HEK293 (cell line): ENCODE measurements around the gene CAMK2G.

ENCODE experiments used
- CTCF ChIA-PET: fragments of 350-600 bp; formaldehyde crosslinking; extraction: SDS; loops from one replicate; lab custom pipeline; 2021; ENCODE audit warnings: antibody characterized with exemption; lab: Yijun Ruan, JAX
- POLR2A ChIA-PET: fragments of 300-600 bp; formaldehyde crosslinking; extraction: SDS; loops from one replicate; lab custom pipeline; 2020; ENCODE audit warnings: antibody characterized with exemption, inconsistent platforms; lab: Yijun Ruan, JAX
- H3K27ac ChIP-seq: fragments of 200-500 bp; sonication (Bioruptor generic); 2 replicates; pipeline ENCODE4 v1.5.1; 2014; ENCODE audit warnings: low read depth, low read length, control low read depth, inconsistent platforms; ENCODE audit errors: extremely low read depth
- H3K36me3 ChIP-seq, 2 experiments: fragments of 200-500 bp in 1 of 2; sonication (Bioruptor generic) in 1 of 2; 1 replicate in 1 of 2; 2 replicates in 1 of 2; pipeline ENCODE4 v1.5.1; 2014 to 2017; ENCODE audit warnings: inconsistent platforms in 2 of 2, low read length in 2 of 2; ENCODE audit not compliant: control insufficient read depth in 2 of 2, insufficient read depth in 1 of 2
- H3K4me1 ChIP-seq: fragments of 200-500 bp; sonication (Bioruptor generic); 2 replicates; pipeline ENCODE4 v1.5.1; 2014; ENCODE audit warnings: mild to moderate bottlenecking, low read length, inconsistent platforms; ENCODE audit not compliant: control insufficient read depth, insufficient read depth
- H3K4me3 ChIP-seq: 2 replicates; pipeline ENCODE4 v1.5.1; 2011; ENCODE audit warnings: low read depth, mild to moderate bottlenecking, control low read depth, low read length, moderate library complexity
- H3K9me3 ChIP-seq: fragments of 200-500 bp; sonication (Bioruptor generic); 2 replicates; pipeline ENCODE4 v1.5.1; 2014; ENCODE audit warnings: low read depth, low read length, inconsistent platforms; ENCODE audit not compliant: control insufficient read depth, insufficient read depth
- HOXD13 ChIP-seq: sonication (generic); formaldehyde crosslinking; IDR thresholded peaks from 2 replicates; pipeline ENCODE4 v1.8.0; 2022; ENCODE audit warnings: missing genetic modification reagents, borderline replicate concordance
- KLF9 ChIP-seq: fragments of 450-650 bp; formaldehyde crosslinking; IDR thresholded peaks from 2 replicates; pipeline ENCODE4 v1.5.1; 2016; ENCODE audit warnings: missing biosample characterization, missing genetic modification characterization, low read depth
- MEIS1 ChIP-seq: sonication (generic); formaldehyde crosslinking; IDR thresholded peaks from 2 replicates; pipeline ENCODE4 v1.8.1; 2022; ENCODE audit warnings: missing genetic modification reagents, mild to moderate bottlenecking, borderline replicate concordance
- PRDM2 ChIP-seq: fragments of 450-650 bp; formaldehyde crosslinking; IDR thresholded peaks from 2 replicates; pipeline ENCODE4 v1.5.1; 2016; ENCODE audit warnings: missing biosample characterization, missing genetic modification characterization, borderline replicate concordance
- RBAK ChIP-seq: fragments of 450-650 bp; formaldehyde crosslinking; IDR thresholded peaks from 2 replicates; pipeline ENCODE4 v1.5.1; 2016; ENCODE audit warnings: missing biosample characterization, missing genetic modification characterization
- REST ChIP-seq: fragments of 450-650 bp; formaldehyde crosslinking; IDR thresholded peaks from 2 replicates; pipeline ENCODE4 v1.5.1; 2016; ENCODE audit warnings: missing biosample characterization, missing genetic modification characterization
- SP2 ChIP-seq: fragments of 450-650 bp; formaldehyde crosslinking; IDR thresholded peaks from 2 replicates; pipeline ENCODE4 v1.5.1; 2016; ENCODE audit warnings: missing biosample characterization, missing genetic modification characterization
- ZFP41 ChIP-seq: fragments of 450-650 bp; formaldehyde crosslinking; IDR thresholded peaks from 2 replicates; pipeline ENCODE4 v1.5.1; 2016; ENCODE audit warnings: missing biosample characterization, missing genetic modification characterization, borderline replicate concordance
- ZFP69B ChIP-seq: fragments of 450-650 bp; formaldehyde crosslinking; IDR thresholded peaks from 2 replicates; pipeline ENCODE4 v1.5.1; 2016; ENCODE audit warnings: missing biosample characterization, missing genetic modification characterization
- ZNF132 ChIP-seq: fragments of 450-650 bp; formaldehyde crosslinking; IDR thresholded peaks from 2 replicates; pipeline ENCODE4 v1.5.1; 2017; ENCODE audit warnings: missing biosample characterization, missing genetic modification characterization, borderline replicate concordance
- ZNF146 ChIP-seq: fragments of 450-650 bp; formaldehyde crosslinking; IDR thresholded peaks from 2 replicates; pipeline ENCODE4 v1.5.1; 2016; ENCODE audit warnings: missing biosample characterization, missing genetic modification characterization
- ZNF211 ChIP-seq: fragments of 450-650 bp; formaldehyde crosslinking; IDR thresholded peaks from 2 replicates; pipeline ENCODE4 v1.5.1; 2016; ENCODE audit warnings: low read depth, missing biosample characterization, missing genetic modification characterization
- ZNF23 ChIP-seq: fragments of 450-650 bp; formaldehyde crosslinking; IDR thresholded peaks from 2 replicates; pipeline ENCODE4 v1.5.1; 2016; ENCODE audit warnings: missing biosample characterization, missing genetic modification characterization, borderline replicate concordance
- ZNF24 ChIP-seq: fragments of 450-650 bp; formaldehyde crosslinking; IDR thresholded peaks from 2 replicates; pipeline ENCODE4 v1.5.1; 2016; ENCODE audit warnings: missing biosample characterization, missing genetic modification characterization
- ZNF366 ChIP-seq: fragments of 450-650 bp; formaldehyde crosslinking; conservative IDR thresholded peaks from 2 replicates; pipeline ENCODE4 v1.5.1; 2016; ENCODE audit warnings: missing biosample characterization, missing genetic modification characterization
- ZNF423 ChIP-seq: fragments of 450-650 bp; formaldehyde crosslinking; IDR thresholded peaks from 2 replicates; pipeline ENCODE4 v1.5.1; 2016; ENCODE audit warnings: missing biosample characterization, missing genetic modification characterization
- ZNF433 ChIP-seq: fragments of 450-650 bp; formaldehyde crosslinking; IDR thresholded peaks from 2 replicates; pipeline ENCODE4 v1.5.1; 2016; ENCODE audit warnings: missing biosample characterization, missing genetic modification characterization, low read depth
- ZNF626 ChIP-seq: fragments of 450-650 bp; sonication (Bioruptor Pico); formaldehyde crosslinking; IDR thresholded peaks from 2 replicates; pipeline ENCODE4 v1.5.1; 2018; ENCODE audit warnings: missing biosample characterization, missing genetic modification characterization, inconsistent platforms
- ZNF707 ChIP-seq: fragments of 450-650 bp; formaldehyde crosslinking; IDR thresholded peaks from 2 replicates; pipeline ENCODE4 v1.5.1; 2016; ENCODE audit warnings: missing biosample characterization, missing genetic modification characterization
- ZNF768 ChIP-seq: fragments of 450-650 bp; formaldehyde crosslinking; IDR thresholded peaks from 2 replicates; pipeline ENCODE4 v1.5.1; 2018; ENCODE audit warnings: missing biosample characterization, mild to moderate bottlenecking, missing genetic modification characterization

CAMK2G gene

GRCh38 chr10:73841526-73842285, 32.6 kb downstream of the CAMK2G start:
- peaks cover 7 to 67% of the 10 kb centered on the region in 2 experiments; a peak in 2 of 3 replicates for H3K36me3 ChIP-seq
- H3K9me3 ChIP-seq: no peaks in the 10 kb centered on the region
- no peak for TF ChIP-seq ZNF23
- no peak for TF ChIP-seq RBAK (tag by site-specific recombination)
- no peak for TF ChIP-seq ZNF768 (tag by site-specific recombination)
- no peak for TF ChIP-seq ZNF423 (tag by site-specific recombination)
- TF ChIP-seq PRDM2 (tag by site-specific recombination): no peak
- TF ChIP-seq SP2: no peak
- TF ChIP-seq ZNF707 (tag by site-specific recombination): no peak
- TF ChIP-seq ZNF626 (tag by site-specific recombination): no peak
- TF ChIP-seq ZFP69B (tag by site-specific recombination): no peak
- no peak for TF ChIP-seq REST
- no peak for TF ChIP-seq ZNF24 (tag by site-specific recombination)
- TF ChIP-seq ZFP41: no peak
- TF ChIP-seq ZNF366: no peak
- TF ChIP-seq MEIS1 (CRISPR knock-in tag): no peak
- no peak for TF ChIP-seq HOXD13
- no peak for TF ChIP-seq ZNF211 (tag by site-specific recombination)
- TF ChIP-seq ZNF433 (tag by site-specific recombination): no peak
- no peak for TF ChIP-seq ZNF146 (tag by site-specific recombination)
- TF ChIP-seq KLF9 (tag by site-specific recombination): no peak
- TF ChIP-seq ZNF132 (tag by site-specific recombination): no peak
- no peaks in the 10 kb centered on the region for H3K4me1 ChIP-seq
- ChIA-PET POLR2A (no interaction called here), CTCF (interaction anchor here (1.1 to 12.7 kb wide), 3 partner anchors 7 to 37 kb away, joined by 5 to 267 read pairs (median 6); partner anchors contain the start of gene CAMK2G)
- H3K4me3 ChIP-seq: no peak overlapping the region
- H3K27ac ChIP-seq: no peak overlapping the region
